NCI-H69 (cell line): ENCODE results near the gene SYNC.

Experiments used
- DNase-seq: peaks from one replicate; lab custom pipeline; 2025; lab: John Stamatoyannopoulos, UW

The SYNC gene

GRCh38 chr1:32702599-32703478 is at the start of gene SYNC:
Gene SYNC, minus strand, starts transcription at chr1:32702770. Its CDS starts 110 bp downstream, at chr1:32702660.
- peak; percentile 39 for DNase-seq

DNA sequence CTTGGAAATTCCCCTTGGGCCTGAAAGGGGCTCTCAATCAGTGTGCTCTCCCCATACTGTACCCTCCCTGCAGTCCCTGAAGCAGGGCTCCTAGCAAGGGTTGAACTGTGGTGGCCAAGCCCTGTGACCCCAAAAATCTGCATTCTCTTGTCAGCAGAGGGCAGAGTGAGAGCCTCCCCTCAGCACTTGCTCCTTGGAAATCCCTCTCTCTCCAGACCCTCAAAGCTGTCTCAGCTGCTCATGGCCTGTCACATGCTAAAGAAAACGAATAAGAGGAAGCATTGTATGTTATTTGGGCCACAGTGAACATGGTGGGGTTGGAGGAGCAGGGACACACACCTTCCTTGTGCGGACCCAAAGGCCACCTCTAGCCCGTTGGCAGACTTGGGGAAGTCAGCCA is 47.2 kb upstream of the SYNC start:
- DNase-seq = no peak

GRCh38 chr1:32749332-32749731 is 46.8 kb upstream of the SYNC start:
- DNase-seq = no peak

DNA sequence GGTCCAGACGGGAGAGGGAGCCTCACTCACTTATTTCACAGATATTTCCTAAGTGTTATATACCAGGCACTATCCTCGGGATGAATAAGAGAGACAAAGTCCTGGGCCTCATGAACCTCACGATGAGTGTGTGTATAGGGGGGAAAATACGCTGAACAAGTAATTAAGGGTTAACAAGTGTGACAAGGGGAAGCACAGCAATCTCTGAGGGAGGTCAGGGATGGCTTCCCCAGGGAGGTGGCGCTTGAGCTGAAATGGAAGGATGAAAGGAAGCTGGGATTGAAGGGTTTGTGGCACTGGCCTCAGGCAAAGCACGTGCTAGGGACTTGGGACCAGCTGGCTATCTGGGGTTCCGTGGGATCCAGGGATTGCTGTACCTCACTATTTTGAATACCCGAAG is 46.4 kb upstream of the SYNC start:
- DNase-seq = no peak

DNA sequence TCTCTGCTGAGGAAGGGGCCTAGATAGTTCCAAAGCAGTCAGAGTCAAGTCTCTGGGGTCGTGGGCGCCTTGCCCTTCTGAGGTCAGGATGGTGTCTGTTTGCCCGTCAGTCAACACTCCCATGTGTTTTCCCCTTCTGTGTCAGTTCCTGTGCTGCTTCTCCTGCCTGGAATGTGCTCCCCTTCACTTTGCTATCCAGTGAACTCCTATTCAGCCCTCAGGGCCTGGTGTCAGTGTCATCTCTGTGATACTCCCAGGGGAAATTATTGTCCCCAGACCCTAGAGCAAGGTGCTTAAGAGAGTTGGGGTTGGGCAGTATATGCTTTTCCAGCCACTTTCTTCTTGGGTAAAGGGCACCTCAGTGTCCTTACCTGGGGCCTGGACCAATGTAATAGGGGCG is 45.8 kb upstream of the SYNC start:
- no peak for DNase-seq

DNA sequence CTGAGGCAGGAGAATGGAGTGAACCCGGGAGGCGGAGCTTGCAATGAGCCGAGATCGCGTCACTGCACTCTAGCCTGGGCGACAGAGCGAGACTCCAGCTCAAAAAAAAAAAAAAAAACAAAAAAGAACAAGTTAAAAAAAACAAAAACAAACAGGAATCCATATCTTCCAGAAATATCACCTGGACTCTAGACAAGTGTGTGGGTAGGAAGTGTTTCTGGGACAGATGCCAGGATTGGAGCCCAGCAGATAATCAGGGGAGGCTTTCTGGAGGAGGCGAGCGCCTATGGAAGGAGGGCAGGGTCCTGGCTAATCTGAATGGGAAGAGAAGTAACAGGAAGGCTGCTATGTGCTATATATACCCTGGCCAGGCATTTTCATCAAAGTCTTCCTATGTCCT is 43.6 kb upstream of the SYNC start:
- DNase-seq = peak; percentile 8

DNA sequence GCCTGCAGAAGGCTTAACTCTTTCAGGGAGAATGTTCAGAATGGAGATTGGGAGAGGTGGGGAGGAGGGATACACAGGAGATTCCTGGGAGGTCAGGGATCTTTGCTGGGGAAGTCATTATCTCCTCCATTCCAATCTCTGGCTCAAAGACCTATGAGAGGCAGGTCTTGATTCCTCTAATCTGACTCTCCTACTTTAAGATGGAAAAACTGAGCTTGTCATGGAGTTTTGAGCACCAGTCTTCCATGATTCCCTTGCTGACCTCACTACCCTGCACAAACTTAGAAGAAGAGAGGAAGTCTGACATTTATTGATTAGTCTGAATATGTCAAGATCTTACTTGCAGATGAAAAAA is 41.5 kb upstream of the SYNC start:
- DNase-seq = no peak

- DNase-seq = no peak
These were observed 41.0 kb upstream of the SYNC start for GRCh38 chr1:32743380-32744070.

GRCh38 chr1:32742956-32743355 is 40.4 kb upstream of the SYNC start:
- DNase-seq = peak; percentile 9

DNA sequence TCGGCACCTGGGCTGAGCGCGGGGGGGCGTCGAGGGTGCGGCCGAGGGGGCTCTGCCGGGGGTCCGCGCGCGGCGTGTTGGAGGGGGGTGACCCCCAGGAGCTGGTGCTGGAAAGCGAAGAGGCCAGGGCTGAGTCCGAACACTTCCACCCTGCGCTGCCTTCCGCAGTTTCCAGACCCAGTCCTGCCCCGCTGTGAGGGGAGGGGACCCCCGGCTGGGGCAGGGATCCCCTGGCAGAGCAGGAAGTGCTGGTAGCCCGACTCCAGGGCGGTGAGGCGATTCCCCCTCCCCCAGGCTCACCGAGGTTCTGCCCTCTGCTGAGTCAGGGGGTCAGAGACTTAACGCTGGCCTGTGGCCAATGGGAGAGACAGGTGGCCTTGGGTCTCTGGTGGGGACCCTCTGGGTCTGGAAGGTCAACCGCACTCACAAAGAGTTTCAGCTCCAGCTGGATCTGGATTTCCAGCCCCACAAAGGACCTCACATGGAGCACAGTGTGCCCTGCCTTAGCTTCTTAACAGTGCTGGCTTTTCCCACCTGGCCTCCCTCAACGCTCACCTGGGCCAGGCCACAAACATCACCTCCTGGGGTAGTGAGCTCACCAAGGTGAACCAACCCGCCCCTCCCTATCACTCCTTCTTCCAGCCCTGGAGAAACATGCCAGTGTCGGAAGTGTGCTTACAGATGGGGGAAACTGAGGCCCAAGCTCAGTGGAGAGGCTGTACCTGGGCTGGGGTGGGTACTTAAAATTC is 39.8 kb upstream of the SYNC start:
- peak; percentile 51 for DNase-seq

DNA sequence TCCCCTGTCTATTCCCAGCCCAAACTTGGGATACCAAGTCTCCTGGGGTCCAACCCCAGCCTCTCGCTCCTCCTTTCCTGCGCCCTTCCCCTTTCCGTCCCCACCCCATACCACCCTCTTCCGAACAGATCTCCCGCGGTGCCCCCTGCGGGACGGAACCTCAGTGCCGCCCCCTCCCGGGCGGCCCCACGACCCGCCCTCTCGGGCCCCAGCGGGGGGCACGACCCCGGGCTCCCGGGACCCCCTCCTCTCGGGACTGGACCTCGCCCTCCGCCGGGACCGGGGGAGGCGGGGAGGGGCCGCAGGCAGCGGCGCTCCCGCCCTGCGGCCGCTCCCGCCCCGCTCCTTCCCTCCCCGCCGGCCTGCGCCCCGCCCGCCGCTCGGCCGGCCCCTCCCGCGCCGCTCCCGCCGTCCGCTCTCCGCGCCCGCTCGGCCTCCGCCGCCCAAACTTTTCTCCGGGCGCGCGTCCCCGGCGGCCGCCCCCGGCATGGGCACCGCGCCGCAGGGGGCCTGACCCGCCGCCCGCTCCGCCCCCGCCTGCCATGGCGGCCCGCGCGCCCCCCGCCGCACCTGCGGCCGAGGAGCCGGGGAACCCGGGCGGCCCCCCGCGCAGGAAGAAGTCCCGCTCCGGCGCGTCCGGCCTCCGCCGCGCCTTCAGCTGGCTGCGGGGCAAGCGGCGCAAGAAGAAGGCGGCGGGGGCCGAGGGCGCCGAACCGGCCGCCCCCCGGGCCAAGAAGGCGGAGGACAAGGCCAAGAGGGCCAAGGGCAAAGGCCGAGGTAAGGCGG is 39.0 kb upstream of the SYNC start:
- DNase-seq = peak; percentile 54

DNA sequence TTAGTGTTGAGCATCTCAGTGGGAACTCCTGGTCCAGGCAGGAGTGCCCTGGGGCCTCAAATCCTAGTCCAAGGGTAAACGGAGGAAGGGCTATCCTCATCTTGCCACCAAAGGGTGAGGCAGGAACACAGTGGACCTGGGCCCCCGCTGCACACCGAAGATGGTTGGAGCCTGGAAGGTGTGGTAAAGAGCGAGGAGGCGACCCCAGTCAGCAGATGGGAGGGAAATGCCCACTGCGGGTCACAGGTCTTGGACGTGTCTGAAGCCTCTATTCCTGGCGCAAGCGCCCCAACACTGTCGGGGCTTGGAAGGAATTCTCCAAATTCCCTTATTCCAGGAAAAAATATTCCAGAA is 38.5 kb upstream of the SYNC start:
- no peak for DNase-seq

DNA sequence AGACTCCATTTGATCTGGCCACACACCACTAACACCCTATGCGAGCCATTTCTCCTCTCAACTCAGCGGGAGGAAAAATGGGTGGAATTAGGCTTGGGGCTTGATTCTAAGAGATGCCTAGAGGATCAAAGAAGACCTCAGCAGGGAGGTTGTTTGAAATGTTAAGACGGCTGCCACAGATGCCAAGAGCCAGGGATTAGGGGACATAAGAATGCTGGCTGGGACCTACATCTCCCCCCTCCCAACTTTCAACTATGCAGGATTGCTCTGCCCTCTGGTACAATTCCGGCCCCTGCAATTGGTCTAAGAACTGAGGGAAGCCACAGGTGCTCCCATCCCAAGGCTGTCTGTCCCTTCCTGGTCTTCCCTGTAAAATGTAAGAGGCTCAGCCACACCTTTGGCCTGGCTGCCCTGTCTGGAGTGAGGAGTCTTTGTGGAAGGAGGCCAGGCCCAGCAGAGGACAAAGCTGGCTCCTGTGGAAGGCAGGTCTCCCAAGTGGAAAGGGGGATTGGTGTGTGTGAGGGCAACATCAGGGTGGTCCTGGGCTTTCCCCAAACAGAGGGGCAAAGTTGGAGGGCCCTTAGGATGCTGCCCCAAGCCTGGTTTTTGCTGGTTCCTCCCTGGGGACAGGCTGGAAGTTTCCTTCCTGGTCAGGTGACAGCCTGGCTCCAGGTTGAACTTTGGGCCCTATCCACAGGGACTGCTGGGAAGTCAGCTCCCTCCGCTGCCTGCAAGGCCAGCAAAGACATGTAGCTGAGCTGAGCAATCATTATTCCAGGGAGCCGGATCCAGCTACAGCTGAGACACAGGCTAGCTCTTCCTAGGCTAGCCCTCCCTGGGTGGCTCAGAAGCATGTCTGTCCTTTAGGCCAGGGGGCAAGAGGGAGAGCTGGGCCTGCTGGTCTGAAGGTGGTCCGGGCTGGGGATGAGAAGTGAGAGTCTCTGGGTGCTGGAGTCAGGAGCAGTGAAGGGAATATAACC is 34.5 kb upstream of the SYNC start:
- DNase-seq = no peak

- DNase-seq = no peak
These were observed 31.2 kb upstream of the SYNC start for GRCh38 chr1:32733582-32734321.

- DNase-seq = peak; percentile 72
These were observed 26.9 kb upstream of the SYNC start for GRCh38 chr1:32729254-32730046.

- DNase-seq = peak; percentile 46
These were observed 26.0 kb upstream of the SYNC start for GRCh38 chr1:32728413-32729077.

GRCh38 chr1:32727876-32728275 is 25.3 kb upstream of the SYNC start:
- DNase-seq = no peak

DNA sequence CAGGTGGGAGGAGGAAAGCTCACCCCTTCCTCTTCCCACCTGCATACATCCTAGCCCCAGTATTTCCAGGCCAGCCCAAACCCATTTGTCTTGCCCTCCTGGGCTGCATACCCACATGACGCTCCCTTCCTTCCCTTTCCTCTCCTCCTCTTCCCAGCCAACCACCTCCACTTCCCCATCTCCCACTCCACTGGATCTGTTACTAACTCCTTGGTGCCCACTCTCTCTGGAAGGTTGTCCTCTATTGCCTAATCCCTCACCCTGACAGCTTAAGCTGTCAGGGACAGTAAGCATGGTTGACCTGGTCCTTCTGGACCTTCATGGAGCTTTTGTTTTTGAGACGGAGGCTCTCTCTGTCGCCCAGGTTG is 23.0 kb upstream of the SYNC start:
- no peak for DNase-seq
